ENCODE results near the gene KRT38.

- TF ChIP-seq, protein P1, sequence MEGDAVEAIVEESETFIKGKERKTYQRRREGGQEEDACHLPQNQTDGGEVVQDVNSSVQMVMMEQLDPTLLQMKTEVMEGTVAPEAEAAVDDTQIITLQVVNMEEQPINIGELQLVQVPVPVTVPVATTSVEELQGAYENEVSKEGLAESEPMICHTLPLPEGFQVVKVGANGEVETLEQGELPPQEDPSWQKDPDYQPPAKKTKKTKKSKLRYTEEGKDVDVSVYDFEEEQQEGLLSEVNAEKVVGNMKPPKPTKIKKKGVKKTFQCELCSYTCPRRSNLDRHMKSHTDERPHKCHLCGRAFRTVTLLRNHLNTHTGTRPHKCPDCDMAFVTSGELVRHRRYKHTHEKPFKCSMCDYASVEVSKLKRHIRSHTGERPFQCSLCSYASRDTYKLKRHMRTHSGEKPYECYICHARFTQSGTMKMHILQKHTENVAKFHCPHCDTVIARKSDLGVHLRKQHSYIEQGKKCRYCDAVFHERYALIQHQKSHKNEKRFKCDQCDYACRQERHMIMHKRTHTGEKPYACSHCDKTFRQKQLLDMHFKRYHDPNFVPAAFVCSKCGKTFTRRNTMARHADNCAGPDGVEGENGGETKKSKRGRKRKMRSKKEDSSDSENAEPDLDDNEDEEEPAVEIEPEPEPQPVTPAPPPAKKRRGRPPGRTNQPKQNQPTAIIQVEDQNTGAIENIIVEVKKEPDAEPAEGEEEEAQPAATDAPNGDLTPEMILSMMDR (IDR thresholded peaks at IDR 0.05), result no peak
- no peak for TF ChIP-seq EZH2phosphoT487 (IDR thresholded peaks at IDR 0.05)
Observed at GRCh38 chr17:41421617-41422016, 19.2 kb downstream of the KRT38 start.

All from neural progenitor cell (in vitro differentiated cells).